Naive thymus-derived CD8-positive, alpha-beta T cell (primary cell): Measurements from ENCODE around the gene FAXDC2. TPM values are rescaled to one million over a fixed set of nuclear protein-coding genes. Genes with fewer than 3 reads are reported as not detected.

Source experiments
- ATAC-seq, 2 donors: fragments of 150-1000 bp; cut with Tn5 transposase in 1 of 2; sonication (Bioruptor Pico), chemical (Tn5 transposase) in 1 of 2; 1 replicate in 1 of 2; 2 replicates in 1 of 2; pipeline ENCODE4 v1.10.0; 2021; ENCODE audit warnings: mild to moderate bottlenecking in 2 of 2, moderate library complexity in 2 of 2
- POLR2A ChIA-PET: fragments of 350-600 bp; sonication (Branson Sonifier 250); formaldehyde crosslinking; loops from one replicate; lab custom pipeline; 2021; ENCODE audit warnings: antibody characterized with exemption; lab: Charles Lee
- DNase-seq, 10 donors: peaks; one replicate each; pipeline versions ENCODE4 v3.0.0 to v3.0.0-alpha.2; 2020 to 2022
- H3K27ac Mint-ChIP-seq, 10 donors: one replicate each; pipeline ENCODE4 v1.8.0; 2020 to 2022; ENCODE audit warnings: mild to moderate bottlenecking in 10 of 10, mixed read lengths in 10 of 10, moderate library complexity in 4 of 10, inconsistent platforms in 1 of 10
- H3K27me3 Mint-ChIP-seq, 5 donors: one replicate each; pipeline ENCODE4 v1.8.0; 2021 to 2022; ENCODE audit warnings: mixed read lengths in 5 of 5
- H3K36me3 Mint-ChIP-seq, 3 donors: one replicate each; pipeline ENCODE4 v1.8.0; 2020 to 2022; ENCODE audit warnings: mixed read lengths in 3 of 3, mild to moderate bottlenecking in 2 of 3, inconsistent platforms in 1 of 3
- H3K4me1 Mint-ChIP-seq, 4 donors: one replicate each; pipeline ENCODE4 v1.8.0; 2021 to 2022; ENCODE audit warnings: mixed read lengths in 4 of 4
- H3K4me3 Mint-ChIP-seq, 10 donors: one replicate each; pipeline ENCODE4 v1.8.0; 2020 to 2022; ENCODE audit warnings: mild to moderate bottlenecking in 10 of 10, mixed read lengths in 10 of 10, moderate library complexity in 6 of 10, inconsistent platforms in 1 of 10
- H3K9me3 Mint-ChIP-seq, 9 donors: one replicate each; pipeline ENCODE4 v1.8.0; 2020 to 2022; ENCODE audit warnings: mixed read lengths in 9 of 9, mild to moderate bottlenecking in 3 of 9, inconsistent platforms in 1 of 9, moderate library complexity in 1 of 9
- polyA plus RNA-seq, 3 donors: library from polyadenylated mRNA; unstranded; fragments of 300-500 nt; fragmentation: Illumina TruSeq; gene quantifications; one replicate each; pipeline ENCODE4 v1.2.3, GENCODE V29; 2021
- total RNA-seq, 8 experiments: library from RNA in 2 of 8; stranded (reverse) in 2 of 8; gene quantifications; one replicate each; pipeline ENCODE4 v1.2.3 and lab custom pipeline; 2021 to 2026

FAXDC2 gene
- total and polyA plus RNA-seq, 5 experiments from 2014 or later = 0.22 to 0.86 (median 0.51) TPM; not detected in 1

DNA sequence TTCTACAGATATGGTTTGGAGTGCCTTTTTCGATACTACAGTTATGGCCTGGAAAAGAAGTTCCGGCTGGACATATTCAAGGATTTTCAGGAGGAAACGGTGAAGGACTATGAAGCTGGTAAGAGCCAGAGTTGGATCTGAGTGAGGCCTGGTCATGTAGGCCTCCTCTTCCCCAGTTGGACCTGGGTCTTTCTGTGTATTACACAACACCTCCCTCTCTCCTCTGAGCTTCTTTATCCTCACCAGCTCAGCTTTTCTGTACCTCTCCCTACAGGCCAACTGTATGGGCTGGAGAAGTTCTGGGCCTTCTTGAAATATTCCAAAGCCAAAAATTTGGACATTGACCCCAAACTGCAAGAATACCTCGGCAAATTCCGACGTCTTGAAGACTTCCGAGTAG lies 39.2 kb downstream of the FAXDC2 start:
- H3K27me3 Mint-ChIP-seq = no peaks in the 10 kb centered on the region
- POLR2A ChIA-PET = no interaction called here
- peak overlapping the region in 5 of 10 donors; percentile 29 to 59 (median 43) for H3K27ac Mint-ChIP-seq
- no peak overlapping the region for H3K4me3 Mint-ChIP-seq
- no peaks in the 10 kb centered on the region for H3K9me3 Mint-ChIP-seq
- ATAC-seq (no peak), DNase-seq (no peak)
- H3K4me1 Mint-ChIP-seq = peaks cover 20 to 47% (median 34%) of the 10 kb centered on the region in 4 donors
- peaks cover 6 to 88% (median 26%) of the 10 kb centered on the region in 3 donors for H3K36me3 Mint-ChIP-seq

DNA sequence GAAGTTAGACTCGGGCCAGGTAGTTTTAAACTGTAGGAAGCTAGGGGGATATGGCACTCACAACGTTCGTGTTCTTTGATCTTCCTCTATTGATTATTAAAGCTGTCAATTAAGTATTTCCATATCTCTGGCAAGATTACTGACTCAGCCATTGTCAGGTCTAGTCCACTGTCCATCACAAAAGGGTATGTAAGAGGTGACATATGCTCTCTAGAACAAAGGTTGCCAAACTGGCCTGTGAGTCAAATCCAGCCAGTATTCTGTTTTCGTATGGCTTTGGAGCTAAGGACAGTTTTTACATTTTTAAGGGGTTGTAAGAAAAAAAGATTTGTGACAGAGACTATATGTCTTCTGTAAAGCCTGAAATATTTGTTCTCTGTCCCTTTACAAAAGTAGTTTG lies 44.2 kb downstream of the FAXDC2 start:
- Mint-ChIP-seq H3K4me1 (no peaks in the 10 kb centered on the region), H3K27me3 (no peaks in the 10 kb centered on the region), H3K27ac (peak overlapping the region in 3 of 10 donors; percentile 11 to 32 (median 19)), H3K36me3 (peaks cover 0 to 94% (median 22%) of the 10 kb centered on the region in 3 donors), H3K9me3 (no peaks in the 10 kb centered on the region), H3K4me3 (no peak overlapping the region)
- DNase-seq (no peak), ATAC-seq (no peak)
- POLR2A ChIA-PET = no interaction called here

DNA sequence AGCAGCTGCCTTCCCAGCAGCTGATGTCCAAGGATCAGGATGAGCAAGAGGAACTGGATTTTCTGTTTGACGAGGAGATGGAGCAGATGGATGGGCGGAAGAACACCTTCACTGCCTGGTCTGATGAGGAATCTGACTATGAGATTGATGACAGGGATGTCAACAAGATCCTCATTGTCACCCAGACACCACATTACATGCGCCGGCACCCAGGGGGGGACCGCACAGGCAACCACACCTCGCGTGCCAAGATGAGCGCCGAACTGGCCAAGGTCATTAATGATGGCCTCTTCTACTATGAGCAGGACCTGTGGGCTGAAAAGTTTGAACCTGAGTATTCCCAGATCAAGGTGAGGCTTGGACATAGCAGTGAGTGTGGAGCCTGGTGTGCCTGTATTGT lies 48.4 kb downstream of the FAXDC2 start:
- no peak for DNase-seq
- peaks cover 1 to 14% (median 4%) of the 10 kb centered on the region in 4 donors for H3K4me1 Mint-ChIP-seq
- H3K27ac Mint-ChIP-seq = peak overlapping the region in 5 of 10 donors; percentile 37 to 61 (median 46)
- ATAC-seq = no peak
- H3K9me3 Mint-ChIP-seq = no peaks in the 10 kb centered on the region
- H3K36me3 Mint-ChIP-seq = peaks cover 4 to 96% (median 23%) of the 10 kb centered on the region in 3 donors
- no peaks in the 10 kb centered on the region for H3K27me3 Mint-ChIP-seq
- H3K4me3 Mint-ChIP-seq = no peak overlapping the region
- POLR2A ChIA-PET = interaction anchor here (0.7 kb wide), 1 partner anchor 13 kb away, joined by 3 read pairs; no protein-coding TSS in a partner anchor

DNA sequence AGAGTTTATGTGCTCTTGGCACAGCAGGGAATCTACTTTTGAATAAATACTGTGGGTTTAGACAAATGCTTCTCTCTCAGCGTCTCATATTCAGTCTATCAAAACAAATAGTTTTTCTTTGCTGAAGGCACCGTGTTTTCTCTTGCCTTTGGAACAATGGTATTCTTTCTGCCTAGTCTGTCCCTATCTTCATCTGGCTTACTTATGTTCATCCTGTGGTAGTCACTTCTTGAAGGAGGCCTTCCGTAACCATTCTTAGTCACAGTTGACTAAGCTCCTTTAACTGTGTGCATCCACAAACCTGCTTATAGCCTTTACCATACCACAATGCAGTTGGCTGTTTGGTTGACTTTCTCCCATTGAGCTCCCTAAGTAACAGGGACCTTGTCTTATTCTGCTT lies 49.3 kb downstream of the FAXDC2 start:
- H3K4me3 Mint-ChIP-seq = no peak overlapping the region
- H3K4me1 Mint-ChIP-seq = peaks cover 2 to 16% (median 6%) of the 10 kb centered on the region in 4 donors
- POLR2A ChIA-PET = interaction anchor here (0.7 kb wide), 1 partner anchor 13 kb away, joined by 3 read pairs; no protein-coding TSS in a partner anchor
- DNase-seq (no peak), ATAC-seq (no peak)
- peak overlapping the region in 4 of 10 donors; percentile 9 to 64 (median 34) for H3K27ac Mint-ChIP-seq
- H3K9me3 Mint-ChIP-seq = no peaks in the 10 kb centered on the region
- no peaks in the 10 kb centered on the region for H3K27me3 Mint-ChIP-seq
- H3K36me3 Mint-ChIP-seq = peaks cover 4 to 96% (median 23%) of the 10 kb centered on the region in 3 donors

DNA sequence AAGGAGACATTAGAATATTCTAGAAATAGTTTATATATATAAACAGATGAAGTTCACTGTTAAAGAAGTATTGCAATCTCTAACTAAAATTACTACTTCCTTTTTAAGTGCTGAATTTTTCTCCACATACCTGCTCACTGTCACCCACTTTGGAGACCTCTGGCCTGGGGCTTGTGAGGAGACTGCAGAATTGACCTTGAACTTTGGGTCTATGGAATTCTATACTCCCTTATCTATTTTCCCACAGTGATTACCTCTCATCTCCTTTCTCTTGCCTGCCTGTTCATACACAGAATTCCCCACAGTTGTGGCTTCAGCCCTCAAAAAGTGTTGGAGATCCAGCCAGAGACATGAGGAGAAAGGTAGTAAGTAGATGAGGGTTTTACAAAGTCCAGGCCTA lies 49.8 kb downstream of the FAXDC2 start:
- peaks cover 4 to 91% (median 23%) of the 10 kb centered on the region in 3 donors for H3K36me3 Mint-ChIP-seq
- POLR2A ChIA-PET = no interaction called here
- peaks cover 2 to 16% (median 6%) of the 10 kb centered on the region in 4 donors for H3K4me1 Mint-ChIP-seq
- H3K27me3 Mint-ChIP-seq = no peaks in the 10 kb centered on the region
- H3K9me3 Mint-ChIP-seq = no peaks in the 10 kb centered on the region
- H3K4me3 Mint-ChIP-seq = no peak overlapping the region
- DNase-seq (no peak), ATAC-seq (no peak)
- peak overlapping the region in 9 of 10 donors; percentile 20 to 90 (median 75) for H3K27ac Mint-ChIP-seq

DNA sequence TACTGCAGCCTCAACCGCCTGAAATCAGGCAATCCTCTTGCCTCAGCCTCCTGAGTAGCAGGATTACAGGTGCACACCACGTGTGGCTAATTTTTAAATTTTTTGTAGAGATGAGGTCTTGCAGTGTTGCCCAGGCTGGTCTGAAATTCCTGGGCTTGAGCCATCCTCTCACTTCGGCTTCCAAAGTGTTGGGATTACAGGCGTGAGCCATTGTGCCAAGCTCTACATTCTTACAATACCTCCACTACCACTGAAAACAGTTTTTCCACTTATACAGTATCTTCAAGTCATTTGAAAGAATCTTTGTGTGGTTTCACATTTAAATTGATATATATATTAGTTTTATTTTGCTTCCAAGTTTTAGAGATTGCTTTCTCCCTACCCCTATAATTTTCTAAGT lies 52.6 kb downstream of the FAXDC2 start:
- DNase-seq = no peak
- Mint-ChIP-seq H3K4me3 (no peak overlapping the region), H3K27ac (peak overlapping the region in 2 of 10 donors; percentile 16 to 54), H3K36me3 (peaks cover 4 to 91% (median 14%) of the 10 kb centered on the region in 3 donors), H3K27me3 (no peaks in the 10 kb centered on the region), H3K9me3 (no peaks in the 10 kb centered on the region), H3K4me1 (peaks cover 2 to 20% (median 15%) of the 10 kb centered on the region in 4 donors)
- POLR2A ChIA-PET = no interaction called here
- ATAC-seq = no peak

DNA sequence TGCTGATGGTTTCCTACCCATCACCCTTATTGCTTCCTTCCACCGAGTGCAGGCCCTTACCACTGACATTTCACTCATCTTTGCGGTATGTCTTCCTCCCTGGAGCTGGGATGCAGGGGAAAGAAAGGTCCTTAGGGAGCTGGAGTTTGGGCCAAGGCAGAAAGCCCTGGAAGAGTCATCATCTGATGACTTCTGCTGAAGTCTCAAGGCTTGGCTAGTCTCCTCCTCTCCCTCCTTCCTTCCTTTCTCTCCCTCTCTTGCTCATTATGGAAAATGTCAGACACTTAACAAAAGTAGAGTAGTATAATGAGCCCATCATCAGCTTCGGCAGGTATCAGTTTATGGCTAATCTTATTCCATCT lies 55.2 kb downstream of the FAXDC2 start:
- no peak for DNase-seq
- Mint-ChIP-seq H3K36me3 (peaks cover 2 to 91% (median 9%) of the 10 kb centered on the region in 3 donors), H3K4me3 (no peak overlapping the region), H3K9me3 (no peaks in the 10 kb centered on the region), H3K27me3 (no peaks in the 10 kb centered on the region), H3K27ac (peak overlapping the region in 2 of 10 donors; percentile 20 to 73), H3K4me1 (peaks cover 4 to 21% (median 17%) of the 10 kb centered on the region in 4 donors)
- POLR2A ChIA-PET = no interaction called here
- no peak for ATAC-seq

DNA sequence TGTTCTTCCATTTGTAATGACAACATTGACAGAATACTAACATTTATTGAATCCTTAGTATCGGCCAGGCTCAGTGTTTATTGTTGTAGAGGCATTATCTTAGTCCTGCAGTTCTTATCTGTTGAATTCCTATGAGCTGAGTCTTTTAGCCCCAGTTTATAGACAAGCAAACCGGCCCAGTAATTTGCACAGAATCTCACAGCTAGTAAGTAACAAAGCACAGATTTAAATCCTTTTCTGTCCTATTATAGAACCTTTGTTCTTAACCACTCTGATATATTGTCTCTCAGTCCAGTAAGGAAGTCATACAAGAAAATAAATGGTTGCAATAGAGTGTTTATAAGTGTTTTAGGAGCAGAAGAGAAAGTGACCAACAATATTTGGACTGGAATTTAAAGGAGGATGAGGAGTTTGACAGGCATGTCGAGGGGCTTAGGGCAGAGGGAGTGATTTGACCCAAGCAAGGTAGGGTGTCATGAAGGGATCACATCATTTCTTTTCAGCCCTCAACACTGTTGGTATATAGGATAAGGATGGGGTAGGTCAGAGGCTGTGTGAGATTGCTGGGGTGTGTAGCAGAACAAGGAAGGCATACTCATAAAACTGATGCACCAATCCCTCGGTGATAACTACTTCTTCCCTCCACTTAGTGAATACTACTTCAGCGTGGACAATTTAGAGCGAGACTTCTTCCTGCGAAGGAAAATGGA lies 55.7 kb downstream of the FAXDC2 start:
- Mint-ChIP-seq H3K9me3 (no peaks in the 10 kb centered on the region), H3K4me3 (no peak overlapping the region), H3K27ac (peak overlapping the region in 7 of 10 donors; percentile 0 to 30 (median 3)), H3K36me3 (peaks cover 0 to 91% (median 5%) of the 10 kb centered on the region in 3 donors), H3K4me1 (peaks cover 3 to 21% (median 16%) of the 10 kb centered on the region in 4 donors), H3K27me3 (no peaks in the 10 kb centered on the region)
- DNase-seq (no peak), ATAC-seq (no peak)
- POLR2A ChIA-PET = no interaction called here

DNA sequence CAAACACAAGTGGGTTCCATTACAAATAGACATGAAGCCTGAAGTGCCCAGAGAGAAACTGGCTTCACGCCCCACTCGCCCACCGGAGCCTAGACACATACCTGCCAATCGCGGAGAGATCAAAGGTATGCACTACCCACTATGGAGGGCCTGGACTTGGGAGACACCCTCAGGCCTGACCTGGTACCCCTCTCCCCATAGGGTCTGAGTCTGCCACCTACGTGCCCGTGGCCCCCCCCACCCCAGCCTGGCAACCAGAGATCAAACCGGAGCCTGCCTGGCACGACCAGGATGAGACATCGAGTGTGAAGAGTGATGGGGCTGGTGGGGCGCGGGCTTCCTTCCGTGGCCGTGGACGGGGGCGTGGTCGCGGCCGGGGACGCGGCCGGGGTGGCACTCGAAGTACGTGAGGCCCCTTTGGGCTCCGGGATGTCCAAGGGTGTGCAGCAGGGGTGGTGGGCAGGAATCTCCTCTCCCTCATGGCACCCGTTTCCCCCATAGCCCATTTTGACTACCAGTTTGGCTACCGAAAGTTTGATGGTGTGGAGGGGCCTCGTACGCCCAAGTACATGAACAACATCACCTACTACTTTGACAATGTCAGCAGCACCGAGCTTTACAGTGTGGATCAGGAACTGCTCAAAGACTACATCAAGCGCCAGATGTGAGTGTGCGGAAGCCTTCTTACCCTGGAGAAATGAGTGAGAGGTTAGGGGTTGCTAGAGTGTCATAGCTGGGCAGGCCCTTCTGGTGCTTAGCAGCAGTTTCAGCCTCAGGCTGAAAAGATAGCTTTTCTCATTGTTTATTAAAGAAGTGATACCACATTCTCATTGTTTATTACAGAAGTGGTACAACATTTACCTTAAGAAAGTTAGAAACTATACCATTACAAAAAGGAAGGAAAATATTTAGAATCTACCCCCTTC lies 56.5 kb downstream of the FAXDC2 start:
- Mint-ChIP-seq H3K36me3 (peaks cover 0 to 83% (median 2%) of the 10 kb centered on the region in 3 donors), H3K27ac (peak overlapping the region in 8 of 10 donors; percentile 1 to 80 (median 19)), H3K4me1 (peaks cover 3 to 21% (median 12%) of the 10 kb centered on the region in 4 donors), H3K4me3 (no peak overlapping the region), H3K27me3 (no peaks in the 10 kb centered on the region), H3K9me3 (no peaks in the 10 kb centered on the region)
- ATAC-seq (no peak), DNase-seq (no peak)
- POLR2A ChIA-PET = interaction anchor here (1.6 kb wide), 1 partner anchor 12 kb away, joined by 3 read pairs; no protein-coding TSS in a partner anchor

DNA sequence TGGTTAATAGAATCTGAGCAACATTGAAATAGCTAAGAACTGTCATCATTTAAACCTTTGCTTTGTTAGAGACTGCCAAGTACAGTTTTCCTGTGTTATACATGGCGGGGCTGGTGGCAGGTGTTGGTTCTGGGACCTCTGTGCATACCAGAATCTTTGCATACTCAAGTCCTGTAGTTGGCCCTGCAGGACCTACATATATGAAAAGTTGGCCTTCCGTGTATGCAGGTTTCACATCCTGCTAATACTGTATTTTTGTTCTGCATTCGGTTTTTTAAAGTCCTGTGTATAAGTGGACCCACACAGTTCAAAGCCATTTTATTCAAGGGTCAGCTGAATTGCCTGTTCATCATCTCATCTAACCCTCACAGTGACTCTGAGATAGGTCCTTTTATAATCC lies 58.9 kb downstream of the FAXDC2 start:
- H3K36me3 Mint-ChIP-seq = peaks cover 0 to 68% (median 0%) of the 10 kb centered on the region in 3 donors
- H3K27me3 Mint-ChIP-seq = no peaks in the 10 kb centered on the region
- H3K27ac Mint-ChIP-seq = peak overlapping the region in 3 of 10 donors; percentile 35 to 52 (median 52)
- H3K9me3 Mint-ChIP-seq = no peaks in the 10 kb centered on the region
- H3K4me1 Mint-ChIP-seq = peaks cover 26 to 43% (median 29%) of the 10 kb centered on the region in 4 donors
- no peak overlapping the region for H3K4me3 Mint-ChIP-seq
- DNase-seq (no peak), ATAC-seq (no peak)
- POLR2A ChIA-PET = no interaction called here

DNA sequence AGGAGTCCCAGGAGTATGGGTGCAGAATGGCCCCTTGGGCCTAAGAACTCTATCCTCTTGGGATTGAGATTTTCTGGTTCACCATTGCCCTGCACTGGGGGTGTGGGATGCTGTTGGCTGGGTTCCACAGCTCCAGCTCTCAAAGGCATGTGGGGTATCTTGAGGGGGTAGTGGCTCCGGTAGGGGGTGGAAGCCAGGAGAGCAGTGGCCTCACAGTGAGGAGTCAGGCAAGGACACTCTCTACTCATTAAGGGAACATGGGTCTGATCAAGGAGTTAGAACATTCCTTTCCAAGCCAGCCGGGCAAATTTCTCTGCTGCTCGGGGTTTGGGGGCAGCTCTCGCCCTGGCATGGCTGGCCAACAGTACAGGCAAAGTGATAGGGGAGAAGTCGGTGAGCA lies 62.2 kb downstream of the FAXDC2 start:
- DNase-seq = no peak
- Mint-ChIP-seq H3K36me3 (peaks cover 0 to 44% (median 0%) of the 10 kb centered on the region in 3 donors), H3K9me3 (no peaks in the 10 kb centered on the region), H3K27ac (peak overlapping the region; percentile 75 to 93 (median 87)), H3K4me1 (peaks cover 48 to 66% (median 59%) of the 10 kb centered on the region in 4 donors), H3K4me3 (peak overlapping the region in 9 of 10 donors; percentile 15 to 69 (median 59)), H3K27me3 (no peaks in the 10 kb centered on the region)
- ATAC-seq = no peak
- POLR2A ChIA-PET = no interaction called here

DNA sequence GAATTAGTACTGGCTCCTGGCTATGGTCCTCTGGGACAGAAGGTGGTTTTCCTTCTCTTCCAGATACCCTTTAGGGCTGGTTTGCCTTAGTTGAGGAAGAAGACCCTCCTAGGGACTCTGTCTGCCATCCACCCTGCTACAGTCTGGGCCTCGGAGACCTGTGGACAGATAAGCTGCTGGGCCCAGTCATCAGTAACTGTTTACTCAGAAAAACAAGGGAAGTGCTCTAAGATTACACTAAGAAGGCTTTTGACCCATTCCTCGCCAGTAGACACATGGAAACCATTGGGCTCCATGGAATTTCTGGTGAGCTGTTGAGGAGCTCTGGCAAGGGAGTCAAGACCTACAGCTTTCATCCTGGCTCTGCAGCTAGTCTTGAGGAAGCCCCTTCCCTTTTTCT lies 64.0 kb downstream of the FAXDC2 start:
- Mint-ChIP-seq H3K4me1 (peaks cover 50 to 81% (median 75%) of the 10 kb centered on the region in 4 donors), H3K4me3 (peak overlapping the region in 2 of 10 donors; percentile 48 to 66), H3K27me3 (no peaks in the 10 kb centered on the region), H3K9me3 (no peaks in the 10 kb centered on the region), H3K36me3 (peaks cover 0 to 27% (median 0%) of the 10 kb centered on the region in 3 donors), H3K27ac (peak overlapping the region in 9 of 10 donors; percentile 74 to 93 (median 83))
- DNase-seq = no peak
- ATAC-seq = no peak
- POLR2A ChIA-PET = no interaction called here
